ENCODE results near the gene CCNQ. TPM values are rescaled to one million over a fixed set of nuclear protein-coding genes. Genes with fewer than 3 reads are reported as not detected.

The CCNQ gene
- total RNA-seq, 6 experiments from 2014 or later: 25.7 to 31.9 (median 29.6) TPM

- H3K36me3 Mint-ChIP-seq (ENCODE audit: low read depth): no peaks in the 10 kb centered on the region
- no peak overlapping the region for H3K4me3 Mint-ChIP-seq
- no peaks in the 10 kb centered on the region for H3K4me1 Mint-ChIP-seq (ENCODE audit: low read depth)
- peaks cover 21% of the 10 kb centered on the region for H3K27me3 Mint-ChIP-seq (ENCODE audit: insufficient read depth)
- H3K9me3 Mint-ChIP-seq: no peaks in the 10 kb centered on the region
- TF ChIP-seq CTCF (IDR thresholded peaks at IDR 0.05): no peak
- DNase-seq: no peak
- no peak overlapping the region for H3K27ac Mint-ChIP-seq
Measured at GRCh38 chrX:153621949-153622598, 23.1 kb upstream of the CCNQ start.

GRCh38 chrX:153620576-153620975, 21.6 kb upstream of the CCNQ start:
- no peak overlapping the region for H3K4me3 Mint-ChIP-seq
- H3K36me3 Mint-ChIP-seq (ENCODE audit: low read depth): no peaks in the 10 kb centered on the region
- H3K27ac Mint-ChIP-seq: no peak overlapping the region
- peaks cover 21% of the 10 kb centered on the region for H3K27me3 Mint-ChIP-seq (ENCODE audit: insufficient read depth)
- no peak for DNase-seq
- H3K4me1 Mint-ChIP-seq (ENCODE audit: low read depth): no peaks in the 10 kb centered on the region
- no peak for TF ChIP-seq CTCF (IDR thresholded peaks at IDR 0.05)
- H3K9me3 Mint-ChIP-seq: no peaks in the 10 kb centered on the region

DNA sequence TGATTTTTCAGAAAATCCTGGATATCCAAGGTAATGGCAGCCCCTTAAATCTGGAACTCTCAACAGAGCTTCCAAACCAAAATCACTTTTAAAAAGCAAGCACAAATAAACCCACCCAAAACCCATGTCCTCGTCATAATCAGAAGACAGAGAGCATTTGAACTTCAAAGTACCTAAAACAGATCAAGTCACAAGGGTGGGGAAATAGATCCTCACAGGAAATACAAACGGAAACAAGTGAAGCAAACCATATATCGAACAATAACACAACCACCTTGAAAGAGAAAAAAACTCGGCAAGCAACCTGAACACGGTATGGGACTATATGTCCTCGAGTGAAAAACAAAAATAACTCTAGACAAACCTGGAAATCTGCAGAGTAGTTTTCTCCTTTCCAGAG, 15.9 kb upstream of the CCNQ start:
- no peak overlapping the region for H3K4me3 Mint-ChIP-seq
- no peak overlapping the region for H3K27ac Mint-ChIP-seq
- H3K9me3 Mint-ChIP-seq: no peaks in the 10 kb centered on the region
- no peak for TF ChIP-seq CTCF (IDR thresholded peaks at IDR 0.05)
- H3K27me3 Mint-ChIP-seq (ENCODE audit: insufficient read depth): peaks cover 23% of the 10 kb centered on the region
- no peaks in the 10 kb centered on the region for H3K36me3 Mint-ChIP-seq (ENCODE audit: low read depth)
- H3K4me1 Mint-ChIP-seq (ENCODE audit: low read depth): no peaks in the 10 kb centered on the region; the same call in 1 of the 2 replicates
- no peak for DNase-seq

DNA sequence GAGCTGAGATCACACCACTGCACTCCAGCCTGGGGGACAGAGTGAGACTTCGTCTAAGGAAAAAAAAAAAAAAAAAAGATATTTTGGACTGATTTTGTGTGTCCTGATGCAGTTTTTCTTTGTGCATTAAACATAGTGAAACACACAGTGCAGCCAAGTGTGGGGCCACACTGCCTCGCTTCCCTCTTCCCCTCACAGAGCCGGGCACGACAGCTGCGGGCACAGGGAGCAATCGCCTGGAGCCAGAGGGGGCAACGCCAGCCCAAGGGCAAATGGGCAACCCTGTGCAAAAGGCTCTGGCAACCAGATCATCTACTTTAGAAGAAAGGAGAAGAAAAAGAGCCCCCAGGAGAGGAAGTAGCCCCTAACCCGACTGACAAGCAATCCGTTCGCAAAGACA, 13.5 kb upstream of the CCNQ start:
- Mint-ChIP-seq H3K27me3 (ENCODE audit: insufficient read depth) (peaks cover 11% of the 10 kb centered on the region), H3K4me3 (no peak overlapping the region), H3K9me3 (no peaks in the 10 kb centered on the region)

GRCh38 chrX:153611298-153612095, 12.6 kb upstream of the CCNQ start:
- H3K36me3 Mint-ChIP-seq (ENCODE audit: low read depth): no peaks in the 10 kb centered on the region
- peaks cover 13% of the 10 kb centered on the region for H3K4me1 Mint-ChIP-seq (ENCODE audit: low read depth)
- DNase-seq: no peak
- no peak for TF ChIP-seq CTCF (IDR thresholded peaks at IDR 0.05)
- H3K27me3 Mint-ChIP-seq (ENCODE audit: insufficient read depth): peaks cover 9% of the 10 kb centered on the region
- H3K27ac Mint-ChIP-seq: no peak overlapping the region
- no peak overlapping the region for H3K4me3 Mint-ChIP-seq
- H3K9me3 Mint-ChIP-seq: no peaks in the 10 kb centered on the region

More for the DNA sequence above, 13.5 kb upstream of the CCNQ start:
- TF ChIP-seq CTCF (IDR thresholded peaks at IDR 0.05): no peak
- Mint-ChIP-seq H3K4me1 (ENCODE audit: low read depth) (peaks cover 13% of the 10 kb centered on the region), H3K36me3 (ENCODE audit: low read depth) (no peaks in the 10 kb centered on the region), H3K27ac (no peak overlapping the region)
- DNase-seq: no peak

Data from HFFc6 (cell line).